OCI-LY1 (cell line): ENCODE data around the gene ZBTB21.

Experiments used
- H2AFZ ChIP-seq: fragments of 200-600 bp; sonication (generic), shearing (Covaris generic); 2 replicates; pipeline ENCODE4 v1.6.0; 2014; ENCODE audit warnings: antibody characterized with exemption, mild to moderate bottlenecking, low read length
- H3F3A ChIP-seq: fragments of 200-600 bp; sonication (generic), shearing (Covaris generic); 2 replicates; pipeline ENCODE4 v1.6.0; 2014; ENCODE audit warnings: mild to moderate bottlenecking, antibody characterized with exemption, low read length, moderate library complexity; ENCODE audit not compliant: insufficient read depth
- H3K27ac ChIP-seq: fragments of 200-600 bp; sonication (generic); 2 replicates; pipeline ENCODE4 v1.5.1; 2014; ENCODE audit warnings: low read length, mixed run types, mild to moderate bottlenecking, low read depth; ENCODE audit not compliant: poor library complexity, severe bottlenecking
- H3K27me3 ChIP-seq: fragments of 200-600 bp; sonication (generic); 2 replicates; pipeline ENCODE4 v1.6.0; 2014; ENCODE audit warnings: antibody characterized with exemption, mild to moderate bottlenecking, low read length, moderate library complexity; ENCODE audit not compliant: insufficient read depth
- H3K36me3 ChIP-seq: fragments of 200-600 bp; sonication (generic); 2 replicates; pipeline ENCODE4 v1.6.1; 2014; ENCODE audit warnings: mild to moderate bottlenecking, antibody characterized with exemption, low read length, moderate library complexity, mixed read lengths; ENCODE audit not compliant: insufficient read depth
- H3K4me1 ChIP-seq: fragments of 200-600 bp; sonication (generic); 2 replicates; pipeline ENCODE4 v1.5.1; 2014; ENCODE audit warnings: mild to moderate bottlenecking, low read length, moderate library complexity; ENCODE audit not compliant: insufficient read depth, severe bottlenecking
- H3K4me2 ChIP-seq: fragments of 200-600 bp; sonication (generic), shearing (Covaris generic); 2 replicates; pipeline ENCODE4 v1.6.1; 2014; ENCODE audit warnings: low read length
- H3K4me3 ChIP-seq: fragments of 200-600 bp; sonication (generic); 2 replicates; pipeline ENCODE4 v1.5.1; 2014; ENCODE audit warnings: low read length, low read depth, mild to moderate bottlenecking, mixed read lengths; ENCODE audit not compliant: poor library complexity, severe bottlenecking
- H3K79me2 ChIP-seq: fragments of 200-600 bp; shearing (Covaris generic); 2 replicates; pipeline ENCODE4 v1.6.1; 2016; ENCODE audit warnings: mixed run types, low read length, mixed read lengths; ENCODE audit not compliant: insufficient read depth
- H3K9ac ChIP-seq: fragments of 200-600 bp; sonication (generic), shearing (Covaris generic); 2 replicates; pipeline ENCODE4 v1.6.1; 2014; ENCODE audit warnings: mild to moderate bottlenecking, low read length, mixed read lengths
- H3K9me2 ChIP-seq: fragments of 200-600 bp; sonication (generic), shearing (Covaris generic); 2 replicates; pipeline ENCODE4 v1.6.1; 2014; ENCODE audit warnings: low read depth, mild to moderate bottlenecking, low read length, mixed read lengths
- H3K9me3 ChIP-seq: fragments of 200-600 bp; shearing (Covaris generic); 2 replicates; pipeline ENCODE4 v1.6.1; 2014; ENCODE audit warnings: low read length, mixed read lengths
- H4K20me1 ChIP-seq: fragments of 200-600 bp; sonication (generic), shearing (Covaris generic); 2 replicates; pipeline ENCODE4 v1.6.0; 2016; ENCODE audit warnings: mild to moderate bottlenecking, low read length; ENCODE audit not compliant: insufficient read depth
- CTCF ChIP-seq: fragments of 200-600 bp; sonication (generic), shearing (Covaris generic); IDR thresholded peaks from 2 replicates; pipeline ENCODE4 v1.5.1; 2017; ENCODE audit warnings: mild to moderate bottlenecking, antibody characterized with exemption, low read length, moderate library complexity, mixed read lengths
- EZH2 ChIP-seq: fragments of 200-600 bp; sonication (generic), shearing (Covaris generic); IDR thresholded peaks from 2 replicates; pipeline ENCODE4 v1.8.0; 2017; ENCODE audit warnings: borderline replicate concordance, mixed run types, mild to moderate bottlenecking, antibody characterized with exemption, low read length, moderate library complexity, mixed read lengths

Gene ZBTB21

GRCh38 chr21:41954654-41955499, 55.3 kb downstream of the ZBTB21 start:
- peak overlapping the region; percentile 42 for H3K4me3 ChIP-seq
- no peaks in the 10 kb centered on the region for H4K20me1 ChIP-seq
- H3K79me2 ChIP-seq: no peaks in the 10 kb centered on the region
- peaks cover 20% of the 10 kb centered on the region for H3K4me1 ChIP-seq
- TF ChIP-seq CTCF (no peak), EZH2 (no peak)
- H3K9me3 ChIP-seq: no peaks in the 10 kb centered on the region
- no peaks in the 10 kb centered on the region for H3K36me3 ChIP-seq
- no peak overlapping the region for H3K27ac ChIP-seq
- peaks cover 11% of the 10 kb centered on the region; the same call in 1 of the 2 replicates for H3K27me3 ChIP-seq
- H3K9me2 ChIP-seq: no peaks in the 10 kb centered on the region
- peak overlapping the region; percentile 62; the same call in 1 of the 2 replicates for H3K4me2 ChIP-seq
- H3K9ac ChIP-seq: no peak overlapping the region
- H2AFZ ChIP-seq: no peak overlapping the region
- H3F3A ChIP-seq: no peaks in the 10 kb centered on the region

GRCh38 chr21:41953831-41954653, 56.1 kb downstream of the ZBTB21 start, which contains the start of gene C2CD2:
TSS of gene C2CD2 (minus strand) at chr21:41954018. CDS start at chr21:41953648, 370 bp downstream.
- Histone ChIP-seq H3K4me2 (peak within 1 kb of the TSS; percentile 62), H2AFZ (no peak within 1 kb of the TSS), H3K36me3 (no peaks in the 10 kb centered on the region), H4K20me1 (no peaks in the 10 kb centered on the region), H3K27ac (no peak within 1 kb of the TSS), H3K9ac (no peak within 1 kb of the TSS), H3F3A (no peaks in the 10 kb centered on the region), H3K9me3 (no peaks in the 10 kb centered on the region), H3K79me2 (no peaks in the 10 kb centered on the region), H3K9me2 (no peaks in the 10 kb centered on the region), H3K27me3 (peaks cover 11% of the 10 kb centered on the region; the same call in 1 of the 2 replicates), H3K4me3 (peak within 1 kb of the TSS; percentile 42), H3K4me1 (peaks cover 20% of the 10 kb centered on the region)
- TF ChIP-seq EZH2: no peak
- no peak for TF ChIP-seq CTCF

DNA sequence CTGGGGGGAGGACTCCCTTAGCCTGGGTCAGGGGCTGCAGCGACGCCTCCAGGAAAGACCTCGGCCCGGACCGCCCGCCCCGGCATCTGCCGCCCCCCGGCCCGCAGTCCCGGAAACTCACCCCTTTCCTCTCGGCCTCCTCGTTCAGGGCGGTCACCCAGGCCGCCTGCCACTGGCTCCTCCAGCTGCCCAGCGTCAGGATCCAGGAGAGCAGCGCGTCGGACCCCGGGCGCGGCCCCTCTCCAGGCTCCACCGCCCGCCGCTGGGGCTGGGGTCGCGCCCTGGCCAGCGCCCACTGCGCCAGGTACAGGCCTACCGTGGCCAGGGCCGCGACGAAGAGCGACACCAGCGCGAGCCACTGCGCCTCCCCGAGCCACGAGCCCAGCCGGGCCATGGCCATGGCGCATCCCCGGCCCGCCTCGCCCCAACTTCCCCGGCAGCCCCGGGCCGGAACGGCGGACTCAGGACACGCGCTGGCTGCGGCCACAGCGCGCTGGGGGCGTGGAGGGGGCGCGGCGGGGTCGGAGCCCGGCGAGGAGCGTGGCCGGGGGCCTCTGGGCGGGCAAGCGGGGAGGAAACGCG, 56.8 kb downstream of the ZBTB21 start:
- no peaks in the 10 kb centered on the region for H3K9me2 ChIP-seq
- H3K27ac ChIP-seq: no peak overlapping the region
- TF ChIP-seq EZH2 (no peak), CTCF (no peak)
- no peaks in the 10 kb centered on the region for H3K36me3 ChIP-seq
- no peak overlapping the region for H3K4me2 ChIP-seq
- H3K4me3 ChIP-seq: peak overlapping the region; percentile 12
- H3K79me2 ChIP-seq: no peaks in the 10 kb centered on the region
- no peak overlapping the region for H3K9ac ChIP-seq
- no peaks in the 10 kb centered on the region for H3F3A ChIP-seq
- peaks cover 16% of the 10 kb centered on the region for H3K4me1 ChIP-seq
- H3K27me3 ChIP-seq: peaks cover 11% of the 10 kb centered on the region; the same call in 1 of the 2 replicates
- no peaks in the 10 kb centered on the region for H4K20me1 ChIP-seq
- H2AFZ ChIP-seq: no peak overlapping the region
- no peaks in the 10 kb centered on the region for H3K9me3 ChIP-seq
